Natural killer cell (primary cell): ENCODE results near the gene GNG4. TPM values are rescaled to one million over a fixed set of nuclear protein-coding genes. Genes with fewer than 3 reads are reported as not detected.

ENCODE experiments used
- ATAC-seq, 3 donors: fragments of 150-1000 bp in 2 of 3; fragments of 200-7000 bp in 1 of 3; cut with Tn5 transposase; 1 replicate in 1 of 3; 2 replicates in 2 of 3; pipeline ENCODE4 v1.10.0; 2021; ENCODE audit warnings: mild to moderate bottlenecking in 2 of 3, moderate library complexity in 2 of 3
- DNase-seq, 2 donors: peaks; one replicate each; pipeline versions ENCODE4 v3.0.0 to v3.0.0-alpha.2; 2013 to 2021; ENCODE audit warnings: mixed read lengths in 1 of 2
- H3K27ac ChIP-seq: one replicate; pipeline ENCODE4 v1.5.1; 2013; ENCODE audit warnings: mild to moderate bottlenecking, low read length
- H3K27me3 ChIP-seq: one replicate; pipeline ENCODE4 v1.6.1; 2013; ENCODE audit warnings: low read length; ENCODE audit not compliant: control insufficient read depth, insufficient read depth
- H3K36me3 ChIP-seq: one replicate; pipeline ENCODE4 v1.6.1; 2013; ENCODE audit warnings: low read length; ENCODE audit not compliant: control insufficient read depth, insufficient read depth
- H3K4me1 ChIP-seq: one replicate; pipeline ENCODE4 v1.6.1; 2013; ENCODE audit warnings: low read length; ENCODE audit not compliant: control insufficient read depth, insufficient read depth
- H3K4me3 ChIP-seq: one replicate; pipeline ENCODE4 v1.5.1; 2013; ENCODE audit warnings: low read length
- H3K9me3 ChIP-seq: one replicate; pipeline ENCODE4 v1.6.1; 2013; ENCODE audit warnings: low read length; ENCODE audit not compliant: control insufficient read depth, insufficient read depth
- H3K27ac Mint-ChIP-seq, 2 donors: one replicate each; pipeline ENCODE4 v1.8.0; 2022; ENCODE audit warnings: mild to moderate bottlenecking in 2 of 2, mixed read lengths in 2 of 2, moderate library complexity in 1 of 2
- H3K27me3 Mint-ChIP-seq, 2 donors: one replicate each; pipeline ENCODE4 v1.8.0; 2022; ENCODE audit warnings: low read depth in 2 of 2, mixed read lengths in 2 of 2
- H3K36me3 Mint-ChIP-seq: one replicate; pipeline ENCODE4 v1.8.0; 2022; ENCODE audit warnings: mixed read lengths
- H3K4me1 Mint-ChIP-seq, 2 donors: one replicate each; pipeline ENCODE4 v1.8.0; 2022; ENCODE audit warnings: mixed read lengths in 2 of 2
- H3K4me3 Mint-ChIP-seq: one replicate; pipeline ENCODE4 v1.8.0; 2022; ENCODE audit warnings: mild to moderate bottlenecking, moderate library complexity, mixed read lengths
- H3K9me3 Mint-ChIP-seq, 2 donors: one replicate each; pipeline ENCODE4 v1.8.0; 2022; ENCODE audit warnings: mixed read lengths in 2 of 2
- WGBS: methylation state at CpG from one replicate; pipeline ENCODE4 v1.1.7; 2013; ENCODE audit warnings: missing lambda C conversion rate; ENCODE audit not compliant: insufficient coverage; 5-methylcytosine and 5-hydroxymethylcytosine counted together
- intact Hi-C: fragments of 100-400 bp; cut with micrococcal nuclease; formaldehyde crosslinking; loops from one replicate; pipeline ENCODE4 v1.14.2; 2022
- total RNA-seq, 4 donors: library from RNA; stranded (reverse); fragments of 120-200 nt in 1 of 4; gene quantifications; one replicate each; pipeline versions ENCODE4 v1.2.3 to v1.2.4, GENCODE V29; 2013 to 2022
- TF ChIP-seq, protein P1 (sequence below): fragments of 200-600 bp; IDR thresholded peaks from one replicate; pipeline ENCODE4 v1.8.0; 2022; ENCODE audit warnings: antibody characterized with exemption

The GNG4 gene
- total RNA-seq, 3 donors from 2014 or later (not counting 1 experiment from before 2014, with no cell fraction given), result 0.07 to 0.12 TPM; not detected in 1

DNA sequence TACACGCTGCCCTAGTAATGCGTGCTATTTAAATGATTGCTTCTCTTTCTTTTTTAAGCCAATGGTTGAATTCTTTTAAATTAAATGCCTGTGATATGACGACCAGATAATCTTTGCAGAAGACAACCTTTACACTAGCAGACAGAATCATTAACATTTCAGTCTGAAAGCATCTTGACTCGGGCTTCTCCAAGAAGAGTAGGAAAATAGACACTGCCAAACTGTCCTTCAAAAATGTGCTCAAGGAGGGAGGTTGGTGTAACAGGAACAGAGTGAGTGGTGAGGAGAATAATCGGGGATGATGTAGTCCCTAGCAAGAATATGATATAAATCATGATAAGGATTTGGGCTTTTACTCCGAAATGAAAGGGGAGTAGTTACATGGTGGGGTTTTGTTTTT is 138.8 kb downstream of the GNG4 start:
- ATAC-seq (no peak), DNase-seq (no peak)
- H3K27me3 ChIP-seq, result no peaks in the 10 kb centered on the region
- no peak overlapping the region for H3K27ac ChIP-seq
- Mint-ChIP-seq H3K9me3 (no peaks in the 10 kb centered on the region), H3K36me3 (no peaks in the 10 kb centered on the region), H3K4me3 (no peak overlapping the region), H3K4me1 (no peaks in the 10 kb centered on the region), H3K27me3 (peaks cover 7 to 14% of the 10 kb centered on the region in 2 donors), H3K27ac (no peak overlapping the region)
- H3K36me3 ChIP-seq, result no peaks in the 10 kb centered on the region
- H3K9me3 ChIP-seq, result no peaks in the 10 kb centered on the region
- TF ChIP-seq, protein P1, sequence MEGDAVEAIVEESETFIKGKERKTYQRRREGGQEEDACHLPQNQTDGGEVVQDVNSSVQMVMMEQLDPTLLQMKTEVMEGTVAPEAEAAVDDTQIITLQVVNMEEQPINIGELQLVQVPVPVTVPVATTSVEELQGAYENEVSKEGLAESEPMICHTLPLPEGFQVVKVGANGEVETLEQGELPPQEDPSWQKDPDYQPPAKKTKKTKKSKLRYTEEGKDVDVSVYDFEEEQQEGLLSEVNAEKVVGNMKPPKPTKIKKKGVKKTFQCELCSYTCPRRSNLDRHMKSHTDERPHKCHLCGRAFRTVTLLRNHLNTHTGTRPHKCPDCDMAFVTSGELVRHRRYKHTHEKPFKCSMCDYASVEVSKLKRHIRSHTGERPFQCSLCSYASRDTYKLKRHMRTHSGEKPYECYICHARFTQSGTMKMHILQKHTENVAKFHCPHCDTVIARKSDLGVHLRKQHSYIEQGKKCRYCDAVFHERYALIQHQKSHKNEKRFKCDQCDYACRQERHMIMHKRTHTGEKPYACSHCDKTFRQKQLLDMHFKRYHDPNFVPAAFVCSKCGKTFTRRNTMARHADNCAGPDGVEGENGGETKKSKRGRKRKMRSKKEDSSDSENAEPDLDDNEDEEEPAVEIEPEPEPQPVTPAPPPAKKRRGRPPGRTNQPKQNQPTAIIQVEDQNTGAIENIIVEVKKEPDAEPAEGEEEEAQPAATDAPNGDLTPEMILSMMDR, result no peak
- no peak overlapping the region for H3K4me3 ChIP-seq
- 92% methylated on average over 5 of the region's 6 CpGs for WGBS
- intact Hi-C loops, result no loop called here
- H3K4me1 ChIP-seq, result peaks cover 1% of the 10 kb centered on the region

DNA sequence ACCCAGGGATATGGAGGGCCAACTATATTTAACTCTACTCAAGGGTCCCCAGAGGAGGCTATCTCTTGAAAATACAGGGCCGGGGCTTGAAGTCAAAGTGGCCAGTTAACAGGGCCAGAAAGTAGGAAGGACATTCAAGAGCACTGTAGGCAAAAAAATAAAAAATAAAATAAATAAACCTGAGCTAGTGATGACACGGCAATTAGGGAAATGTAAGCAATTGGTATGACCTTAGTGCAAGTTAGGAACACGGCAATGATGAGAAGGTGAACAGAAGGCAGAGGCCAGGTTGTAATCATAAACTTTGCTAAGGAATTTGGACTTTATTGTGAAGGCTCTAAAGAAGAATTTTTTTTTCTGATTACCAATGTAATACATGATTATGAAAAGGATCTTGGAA is 142.0 kb downstream of the GNG4 start:
- TF ChIP-seq, protein P1, result no peak
- Histone ChIP-seq H3K9me3 (no peaks in the 10 kb centered on the region), H3K4me1 (peaks cover 11% of the 10 kb centered on the region), H3K36me3 (no peaks in the 10 kb centered on the region), H3K27ac (no peak overlapping the region), H3K27me3 (no peaks in the 10 kb centered on the region), H3K4me3 (no peak overlapping the region)
- H3K27ac Mint-ChIP-seq, result no peak overlapping the region
- H3K27me3 Mint-ChIP-seq, result peaks cover 7 to 11% of the 10 kb centered on the region in 2 donors
- no peak for ATAC-seq
- H3K9me3 Mint-ChIP-seq, result no peaks in the 10 kb centered on the region
- DNase-seq, result no peak
- no peak overlapping the region for H3K4me3 Mint-ChIP-seq
- H3K4me1 Mint-ChIP-seq, result peaks cover 17 to 23% of the 10 kb centered on the region in 2 donors
- H3K36me3 Mint-ChIP-seq, result no peaks in the 10 kb centered on the region
- 94% methylated on average over 3 of the region's 3 CpGs for WGBS
- intact Hi-C loops, result loop anchor here (10.0 kb wide), 3 partner anchors 357 to 1133 kb away; partner anchors contain the start of genes COA6, ERO1B and LYST

DNA sequence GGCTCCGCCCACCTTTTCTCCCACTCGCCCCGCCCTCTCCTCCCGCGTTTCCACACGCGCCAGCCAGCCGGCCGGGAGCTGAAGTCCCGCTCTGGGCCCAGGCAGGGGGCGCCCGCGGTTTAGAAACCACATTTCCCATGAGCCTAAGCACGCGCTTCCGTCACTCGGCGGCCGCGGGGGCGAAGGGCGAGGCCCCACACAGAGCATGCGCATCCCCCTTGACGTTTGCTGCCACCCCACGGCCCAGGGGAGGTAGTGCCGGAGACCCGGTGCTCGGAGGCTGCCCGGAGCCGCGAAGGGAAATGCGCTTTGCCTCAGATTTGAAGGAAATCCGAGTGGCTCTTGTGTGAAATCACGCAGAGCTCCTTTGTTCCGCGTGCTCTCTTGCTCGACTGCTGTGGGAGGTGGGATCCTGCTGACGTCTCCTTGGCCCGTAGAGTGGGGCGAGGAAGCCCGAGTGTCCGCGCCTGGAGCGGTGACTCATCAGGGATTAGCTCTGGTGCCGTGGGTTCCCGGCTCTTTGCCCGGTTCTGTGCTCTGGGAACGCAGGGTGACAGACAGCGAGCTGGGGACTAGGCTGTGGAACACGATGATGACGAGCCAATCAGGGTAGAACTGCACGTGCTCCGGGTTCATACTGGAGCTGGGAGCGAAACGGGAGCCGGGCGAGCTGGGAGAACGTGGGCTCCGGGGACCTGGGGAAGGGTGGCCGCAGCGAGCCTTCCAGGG is 144.9 kb downstream of the GNG4 start:
- Histone ChIP-seq H3K27ac (peak overlapping the region; percentile 96), H3K9me3 (no peaks in the 10 kb centered on the region), H3K36me3 (no peaks in the 10 kb centered on the region), H3K4me1 (peaks cover 11% of the 10 kb centered on the region), H3K27me3 (no peaks in the 10 kb centered on the region), H3K4me3 (peak overlapping the region; percentile 98)
- H3K4me3 Mint-ChIP-seq, result peak overlapping the region; percentile 98
- TF ChIP-seq, protein P1, result peak; percentile 73
- H3K4me1 Mint-ChIP-seq, result peaks cover 21 to 26% of the 10 kb centered on the region in 2 donors
- DNase-seq, result peak; percentile 95 to 99
- peak; percentile 85 to 97 (median 90) for ATAC-seq
- H3K27me3 Mint-ChIP-seq, result peaks cover 0 to 5% of the 10 kb centered on the region in 2 donors
- WGBS, result under 1% methylated on average over 61 of the region's 61 CpGs
- intact Hi-C loops, result loop anchor here (10.0 kb wide), 3 partner anchors 360 to 1130 kb away; partner anchors contain the start of genes COA6, ERO1B and LYST
- peak overlapping the region; percentile 96 to 98 for H3K27ac Mint-ChIP-seq
- no peaks in the 10 kb centered on the region for H3K36me3 Mint-ChIP-seq
- no peaks in the 10 kb centered on the region for H3K9me3 Mint-ChIP-seq
